ENCODE results near the gene PDZRN4. TPM values are rescaled to one million over a fixed set of nuclear protein-coding genes. Genes with fewer than 3 reads are reported as not detected.

Gene PDZRN4
- total and polyA plus RNA-seq, 2 experiments from 2014 or later: 0.90 TPM; not detected in 1

DNA sequence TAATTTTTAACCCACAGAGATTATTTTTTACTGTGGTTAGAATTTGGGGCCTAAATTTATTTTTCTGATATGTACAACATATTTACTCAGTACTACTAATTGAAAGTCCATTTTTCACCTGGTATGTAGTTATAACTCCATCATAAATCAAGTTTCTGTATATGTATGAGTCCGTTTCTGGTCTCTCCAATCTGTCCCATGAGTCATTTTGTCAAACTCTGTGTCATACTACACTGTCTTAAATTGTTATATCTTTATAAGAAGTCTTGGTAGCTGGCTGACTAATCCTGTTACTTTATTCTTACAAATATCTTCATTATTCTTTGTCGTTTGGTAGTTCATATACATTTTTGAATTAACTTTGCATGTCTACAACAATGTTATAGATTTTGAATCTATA, 344.0 kb downstream of the PDZRN4 start:
- no peak overlapping the region for H3K4me3 ChIP-seq
- H3K27me3 ChIP-seq (ENCODE audit: insufficient read depth): no peaks in the 10 kb centered on the region
- no peak for DNase-seq (ENCODE audit: low spot score)
- H3K36me3 Mint-ChIP-seq (ENCODE audit: low read depth): no peaks in the 10 kb centered on the region; the same call in 2 of the 3 replicates
- peaks cover 13% of the 10 kb centered on the region; the same call in 2 of the 3 replicates for H3K4me1 Mint-ChIP-seq
- H3K27ac Mint-ChIP-seq: no peak overlapping the region
- no peak overlapping the region for H2AFZ ChIP-seq
- H3K27me3 Mint-ChIP-seq (ENCODE audit: insufficient read depth, low read depth, poor library complexity): no peaks in the 10 kb centered on the region
- H3F3A ChIP-seq (replicated peaks; ENCODE audit: low read depth): no peaks in the 10 kb centered on the region
- H4K20me1 ChIP-seq (replicated peaks; ENCODE audit: insufficient read depth): no peaks in the 10 kb centered on the region
- TF ChIP-seq, protein P1, sequence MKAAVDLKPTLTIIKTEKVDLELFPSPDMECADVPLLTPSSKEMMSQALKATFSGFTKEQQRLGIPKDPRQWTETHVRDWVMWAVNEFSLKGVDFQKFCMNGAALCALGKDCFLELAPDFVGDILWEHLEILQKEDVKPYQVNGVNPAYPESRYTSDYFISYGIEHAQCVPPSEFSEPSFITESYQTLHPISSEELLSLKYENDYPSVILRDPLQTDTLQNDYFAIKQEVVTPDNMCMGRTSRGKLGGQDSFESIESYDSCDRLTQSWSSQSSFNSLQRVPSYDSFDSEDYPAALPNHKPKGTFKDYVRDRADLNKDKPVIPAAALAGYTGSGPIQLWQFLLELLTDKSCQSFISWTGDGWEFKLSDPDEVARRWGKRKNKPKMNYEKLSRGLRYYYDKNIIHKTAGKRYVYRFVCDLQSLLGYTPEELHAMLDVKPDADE (IDR thresholded peaks at IDR 0.05): no peak
- TF ChIP-seq JUNB (IDR thresholded peaks at IDR 0.05; ENCODE audit: unreplicated experiment): no peak
- TF ChIP-seq STAT1 (IDR thresholded peaks at IDR 0.05; ENCODE audit: unreplicated experiment): no peak
- TF ChIP-seq POLR2AphosphoS5 (IDR thresholded peaks at IDR 0.05; ENCODE audit: low read depth): no peak
- TF ChIP-seq, protein P2, sequence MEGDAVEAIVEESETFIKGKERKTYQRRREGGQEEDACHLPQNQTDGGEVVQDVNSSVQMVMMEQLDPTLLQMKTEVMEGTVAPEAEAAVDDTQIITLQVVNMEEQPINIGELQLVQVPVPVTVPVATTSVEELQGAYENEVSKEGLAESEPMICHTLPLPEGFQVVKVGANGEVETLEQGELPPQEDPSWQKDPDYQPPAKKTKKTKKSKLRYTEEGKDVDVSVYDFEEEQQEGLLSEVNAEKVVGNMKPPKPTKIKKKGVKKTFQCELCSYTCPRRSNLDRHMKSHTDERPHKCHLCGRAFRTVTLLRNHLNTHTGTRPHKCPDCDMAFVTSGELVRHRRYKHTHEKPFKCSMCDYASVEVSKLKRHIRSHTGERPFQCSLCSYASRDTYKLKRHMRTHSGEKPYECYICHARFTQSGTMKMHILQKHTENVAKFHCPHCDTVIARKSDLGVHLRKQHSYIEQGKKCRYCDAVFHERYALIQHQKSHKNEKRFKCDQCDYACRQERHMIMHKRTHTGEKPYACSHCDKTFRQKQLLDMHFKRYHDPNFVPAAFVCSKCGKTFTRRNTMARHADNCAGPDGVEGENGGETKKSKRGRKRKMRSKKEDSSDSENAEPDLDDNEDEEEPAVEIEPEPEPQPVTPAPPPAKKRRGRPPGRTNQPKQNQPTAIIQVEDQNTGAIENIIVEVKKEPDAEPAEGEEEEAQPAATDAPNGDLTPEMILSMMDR (conservative IDR thresholded peaks at IDR 0.05; ENCODE audit: low read depth in 2 of 2): no peak
- no peaks in the 10 kb centered on the region for H3K9me3 Mint-ChIP-seq
- no peak overlapping the region for H3K4me3 Mint-ChIP-seq
- ATAC-seq: no peak
- no peaks in the 10 kb centered on the region for H3K79me2 ChIP-seq (replicated peaks; ENCODE audit: insufficient read depth)
- no peak overlapping the region for H3K4me2 ChIP-seq
- H3K4me1 ChIP-seq (ENCODE audit: insufficient read depth): peaks cover 6% of the 10 kb centered on the region; the same call in 1 of the 2 replicates
- no peaks in the 10 kb centered on the region for H3K36me3 ChIP-seq (ENCODE audit: insufficient read depth)
- no peak overlapping the region for H3K27ac ChIP-seq (ENCODE audit: low read depth)
- H3K9me2 ChIP-seq (ENCODE audit: insufficient read depth): no peaks in the 10 kb centered on the region

DNA sequence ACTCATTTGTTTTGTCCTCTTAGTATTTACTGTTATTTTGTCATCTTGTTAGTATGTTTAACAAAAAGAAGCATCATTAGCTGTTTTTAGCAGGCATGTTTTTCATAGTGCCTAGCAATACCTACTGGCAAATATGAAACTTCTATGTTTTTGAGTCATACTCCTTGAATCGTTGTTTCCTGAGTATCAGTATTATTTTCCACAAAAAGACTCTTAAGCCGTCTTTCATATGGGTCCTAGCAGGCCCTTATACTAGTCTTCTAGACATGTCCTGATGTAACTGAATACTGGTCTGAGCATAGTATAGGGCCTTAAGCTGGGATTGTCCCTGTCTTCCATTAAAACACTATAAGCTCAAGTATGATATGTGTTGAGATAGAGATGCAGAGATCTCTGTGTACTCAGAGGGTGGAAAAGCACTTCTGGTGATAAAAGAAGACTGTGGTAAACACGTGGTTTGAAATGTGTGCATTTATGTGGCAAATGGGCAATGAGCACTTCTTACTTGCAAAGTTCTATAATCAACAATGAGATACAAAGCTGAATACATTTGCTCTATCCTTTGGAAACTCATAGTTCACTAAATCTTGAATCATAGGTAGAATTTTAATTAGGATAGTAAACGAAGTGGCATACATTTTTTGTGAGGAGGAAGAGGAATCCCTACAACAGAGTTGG, 348.8 kb downstream of the PDZRN4 start:
- Histone ChIP-seq H3K27ac (ENCODE audit: low read depth) (no peak overlapping the region), H3K4me1 (ENCODE audit: insufficient read depth) (no peaks in the 10 kb centered on the region), H3K9me2 (ENCODE audit: insufficient read depth) (no peaks in the 10 kb centered on the region), H3K27me3 (ENCODE audit: insufficient read depth) (no peaks in the 10 kb centered on the region), H4K20me1 (replicated peaks; ENCODE audit: insufficient read depth) (no peaks in the 10 kb centered on the region), H3K79me2 (replicated peaks; ENCODE audit: insufficient read depth) (no peaks in the 10 kb centered on the region), H3F3A (replicated peaks; ENCODE audit: low read depth) (no peaks in the 10 kb centered on the region), H2AFZ (no peak overlapping the region; the same call in 1 of the 2 replicates), H3K4me3 (no peak overlapping the region), H3K36me3 (ENCODE audit: insufficient read depth) (no peaks in the 10 kb centered on the region), H3K4me2 (no peak overlapping the region)
- no peak for ATAC-seq
- Mint-ChIP-seq H3K36me3 (ENCODE audit: low read depth) (no peaks in the 10 kb centered on the region), H3K4me1 (peaks cover 3% of the 10 kb centered on the region; the same call in 1 of the 3 replicates), H3K27me3 (ENCODE audit: insufficient read depth, low read depth, poor library complexity) (no peaks in the 10 kb centered on the region), H3K4me3 (no peak overlapping the region), H3K9me3 (no peaks in the 10 kb centered on the region; the same call in 2 of the 3 replicates), H3K27ac (no peak overlapping the region)
- TF ChIP-seq, protein P3, sequence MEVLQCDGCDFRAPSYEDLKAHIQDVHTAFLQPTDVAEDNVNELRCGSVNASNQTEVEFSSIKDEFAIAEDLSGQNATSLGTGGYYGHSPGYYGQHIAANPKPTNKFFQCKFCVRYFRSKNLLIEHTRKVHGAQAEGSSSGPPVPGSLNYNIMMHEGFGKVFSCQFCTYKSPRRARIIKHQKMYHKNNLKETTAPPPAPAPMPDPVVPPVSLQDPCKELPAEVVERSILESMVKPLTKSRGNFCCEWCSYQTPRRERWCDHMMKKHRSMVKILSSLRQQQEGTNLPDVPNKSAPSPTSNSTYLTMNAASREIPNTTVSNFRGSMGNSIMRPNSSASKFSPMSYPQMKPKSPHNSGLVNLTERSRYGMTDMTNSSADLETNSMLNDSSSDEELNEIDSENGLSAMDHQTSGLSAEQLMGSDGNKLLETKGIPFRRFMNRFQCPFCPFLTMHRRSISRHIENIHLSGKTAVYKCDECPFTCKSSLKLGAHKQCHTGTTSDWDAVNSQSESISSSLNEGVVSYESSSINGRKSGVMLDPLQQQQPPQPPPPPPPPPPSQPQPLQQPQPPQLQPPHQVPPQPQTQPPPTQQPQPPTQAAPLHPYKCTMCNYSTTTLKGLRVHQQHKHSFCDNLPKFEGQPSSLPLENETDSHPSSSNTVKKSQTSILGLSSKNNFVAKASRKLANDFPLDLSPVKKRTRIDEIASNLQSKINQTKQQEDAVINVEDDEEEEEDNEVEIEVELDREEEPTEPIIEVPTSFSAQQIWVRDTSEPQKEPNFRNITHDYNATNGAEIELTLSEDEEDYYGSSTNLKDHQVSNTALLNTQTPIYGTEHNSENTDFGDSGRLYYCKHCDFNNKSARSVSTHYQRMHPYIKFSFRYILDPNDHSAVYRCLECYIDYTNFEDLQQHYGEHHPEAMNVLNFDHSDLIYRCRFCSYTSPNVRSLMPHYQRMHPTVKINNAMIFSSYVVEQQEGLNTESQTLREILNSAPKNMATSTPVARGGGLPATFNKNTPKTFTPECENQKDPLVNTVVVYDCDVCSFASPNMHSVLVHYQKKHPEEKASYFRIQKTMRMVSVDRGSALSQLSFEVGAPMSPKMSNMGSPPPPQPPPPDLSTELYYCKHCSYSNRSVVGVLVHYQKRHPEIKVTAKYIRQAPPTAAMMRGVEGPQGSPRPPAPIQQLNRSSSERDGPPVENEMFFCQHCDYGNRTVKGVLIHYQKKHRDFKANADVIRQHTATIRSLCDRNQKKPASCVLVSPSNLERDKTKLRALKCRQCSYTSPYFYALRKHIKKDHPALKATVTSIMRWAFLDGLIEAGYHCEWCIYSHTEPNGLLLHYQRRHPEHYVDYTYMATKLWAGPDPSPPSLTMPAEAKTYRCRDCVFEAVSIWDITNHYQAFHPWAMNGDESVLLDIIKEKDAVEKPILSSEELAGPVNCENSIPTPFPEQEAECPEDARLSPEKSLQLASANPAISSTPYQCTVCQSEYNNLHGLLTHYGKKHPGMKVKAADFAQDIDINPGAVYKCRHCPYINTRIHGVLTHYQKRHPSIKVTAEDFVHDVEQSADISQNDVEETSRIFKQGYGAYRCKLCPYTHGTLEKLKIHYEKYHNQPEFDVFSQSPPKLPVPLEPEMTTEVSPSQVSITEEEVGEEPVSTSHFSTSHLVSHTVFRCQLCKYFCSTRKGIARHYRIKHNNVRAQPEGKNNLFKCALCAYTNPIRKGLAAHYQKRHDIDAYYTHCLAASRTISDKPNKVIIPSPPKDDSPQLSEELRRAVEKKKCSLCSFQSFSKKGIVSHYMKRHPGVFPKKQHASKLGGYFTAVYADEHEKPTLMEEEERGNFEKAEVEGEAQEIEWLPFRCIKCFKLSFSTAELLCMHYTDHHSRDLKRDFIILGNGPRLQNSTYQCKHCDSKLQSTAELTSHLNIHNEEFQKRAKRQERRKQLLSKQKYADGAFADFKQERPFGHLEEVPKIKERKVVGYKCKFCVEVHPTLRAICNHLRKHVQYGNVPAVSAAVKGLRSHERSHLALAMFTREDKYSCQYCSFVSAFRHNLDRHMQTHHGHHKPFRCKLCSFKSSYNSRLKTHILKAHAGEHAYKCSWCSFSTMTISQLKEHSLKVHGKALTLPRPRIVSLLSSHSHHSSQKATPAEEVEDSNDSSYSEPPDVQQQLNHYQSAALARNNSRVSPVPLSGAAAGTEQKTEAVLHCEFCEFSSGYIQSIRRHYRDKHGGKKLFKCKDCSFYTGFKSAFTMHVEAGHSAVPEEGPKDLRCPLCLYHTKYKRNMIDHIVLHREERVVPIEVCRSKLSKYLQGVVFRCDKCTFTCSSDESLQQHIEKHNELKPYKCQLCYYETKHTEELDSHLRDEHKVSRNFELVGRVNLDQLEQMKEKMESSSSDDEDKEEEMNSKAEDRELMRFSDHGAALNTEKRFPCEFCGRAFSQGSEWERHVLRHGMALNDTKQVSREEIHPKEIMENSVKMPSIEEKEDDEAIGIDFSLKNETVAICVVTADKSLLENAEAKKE (CRISPR knock-in tag; IDR thresholded peaks at IDR 0.05): no peak
- no peak for TF ChIP-seq JUNB (IDR thresholded peaks at IDR 0.05; ENCODE audit: unreplicated experiment)
- no peak for DNase-seq (ENCODE audit: low spot score)
